Embryonic facial prominence (tissue), 1 donor: ENCODE results near the gene WFDC2.

ENCODE experiments used
- DNase-seq: peaks from one replicate; pipeline ENCODE4 v3.0.0-alpha.2; 2016; ENCODE audit errors: extremely low spot score

Gene WFDC2, protein sequence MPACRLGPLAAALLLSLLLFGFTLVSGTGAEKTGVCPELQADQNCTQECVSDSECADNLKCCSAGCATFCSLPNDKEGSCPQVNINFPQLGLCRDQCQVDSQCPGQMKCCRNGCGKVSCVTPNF

DNA sequence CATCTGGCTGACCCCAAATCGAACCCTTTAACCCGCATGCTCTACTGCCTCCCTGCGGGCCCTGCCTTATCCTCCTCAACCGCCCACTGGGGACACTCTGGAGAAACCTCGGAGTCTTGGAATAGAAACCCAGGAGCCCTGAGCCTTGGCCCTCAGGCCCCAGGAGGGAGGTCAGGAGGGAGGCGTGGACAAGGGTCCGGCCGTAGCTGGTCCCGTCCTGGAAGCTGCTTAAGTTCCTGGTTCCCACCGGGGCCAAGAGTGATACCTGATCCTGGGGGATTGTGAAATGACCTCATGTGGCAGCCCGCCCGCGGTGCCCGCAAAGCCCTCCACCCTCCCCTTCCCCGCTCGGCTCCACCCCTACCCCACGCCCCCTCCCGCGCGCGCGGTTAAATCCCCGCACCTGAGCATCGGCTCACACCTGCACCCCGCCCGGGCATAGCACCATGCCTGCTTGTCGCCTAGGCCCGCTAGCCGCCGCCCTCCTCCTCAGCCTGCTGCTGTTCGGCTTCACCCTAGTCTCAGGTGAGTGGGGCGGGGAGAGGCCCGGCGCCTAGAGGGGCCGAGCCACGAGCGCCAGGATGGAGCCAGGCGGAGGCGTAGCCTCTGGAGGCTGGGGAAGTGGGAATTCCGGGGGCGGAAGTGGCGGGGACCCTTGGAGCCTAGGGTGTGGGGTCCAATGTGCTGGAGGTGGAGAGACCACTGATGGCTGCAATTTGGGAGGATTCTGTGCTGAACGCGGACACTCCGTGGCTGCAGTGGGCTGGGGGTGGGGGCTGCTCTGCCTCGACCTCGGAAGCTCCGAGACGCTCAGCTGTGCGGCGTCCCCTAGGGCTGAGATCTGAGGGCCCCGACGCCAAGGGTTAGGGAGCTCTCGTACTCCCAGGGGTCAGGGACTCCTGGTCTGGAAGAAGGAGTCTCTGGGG, at the start of gene WFDC2:
WFDC2 (plus strand) TSS at position 418 of the 926 bp plus-strand sequence; CDS start at position 447, 29 bp downstream.
- DNase-seq: no peak

DNA sequence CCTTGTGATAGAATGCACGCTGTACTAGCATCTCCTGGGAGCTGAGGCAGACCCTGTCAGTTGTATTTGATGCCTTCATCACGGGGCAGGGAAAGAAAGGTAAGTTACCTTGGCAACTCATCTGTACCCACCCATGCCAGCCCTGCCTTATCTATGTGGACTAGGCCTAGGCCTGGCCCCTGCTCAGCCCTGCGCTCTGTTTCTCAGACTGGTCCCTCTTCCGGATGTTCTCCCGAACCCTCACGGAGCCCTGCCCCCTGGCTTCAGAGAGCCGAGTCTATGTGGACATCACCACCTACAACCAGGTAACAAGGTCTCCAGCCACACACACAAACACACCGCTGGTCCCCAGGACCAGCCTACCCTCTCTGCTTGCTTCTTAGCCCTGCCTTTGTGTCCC, 49.4 kb upstream of the WFDC2 start:
- DNase-seq: no peak

DNA sequence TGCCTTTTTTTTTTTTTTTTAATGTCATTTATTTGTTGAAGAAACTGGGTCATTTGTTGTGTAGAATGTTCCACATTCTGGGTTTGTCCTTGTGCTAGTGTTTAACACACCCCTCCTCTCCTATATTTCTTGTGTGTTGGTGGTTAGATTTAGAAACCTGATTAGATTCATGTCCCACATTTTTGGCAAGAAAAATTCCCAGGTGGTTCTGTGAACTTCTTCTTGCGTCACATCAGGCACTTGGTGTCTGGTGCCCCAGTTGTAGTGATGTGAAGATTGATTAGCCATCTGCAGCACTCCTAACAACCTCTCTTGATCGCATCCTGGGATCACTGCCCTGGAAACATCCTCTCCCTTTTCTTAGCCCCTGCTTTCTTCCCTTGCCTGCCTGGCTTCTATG, 45.9 kb upstream of the WFDC2 start:
- DNase-seq: no peak

DNA sequence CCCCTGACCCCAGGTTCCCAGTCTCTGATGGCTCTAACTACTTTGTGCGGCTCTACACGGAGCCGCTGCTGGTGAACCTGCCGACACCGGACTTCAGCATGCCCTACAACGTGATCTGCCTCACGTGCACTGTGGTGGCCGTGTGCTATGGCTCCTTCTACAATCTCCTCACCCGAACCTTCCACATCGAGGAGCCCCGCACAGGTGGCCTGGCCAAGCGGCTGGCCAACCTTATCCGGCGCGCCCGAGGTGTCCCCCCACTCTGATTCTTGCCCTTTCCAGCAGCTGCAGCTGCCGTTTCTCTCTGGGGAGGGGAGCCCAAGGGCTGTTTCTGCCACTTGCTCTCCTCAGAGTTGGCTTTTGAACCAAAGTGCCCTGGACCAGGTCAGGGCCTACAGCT, 44.0 kb upstream of the WFDC2 start:
- DNase-seq: no peak

DNA sequence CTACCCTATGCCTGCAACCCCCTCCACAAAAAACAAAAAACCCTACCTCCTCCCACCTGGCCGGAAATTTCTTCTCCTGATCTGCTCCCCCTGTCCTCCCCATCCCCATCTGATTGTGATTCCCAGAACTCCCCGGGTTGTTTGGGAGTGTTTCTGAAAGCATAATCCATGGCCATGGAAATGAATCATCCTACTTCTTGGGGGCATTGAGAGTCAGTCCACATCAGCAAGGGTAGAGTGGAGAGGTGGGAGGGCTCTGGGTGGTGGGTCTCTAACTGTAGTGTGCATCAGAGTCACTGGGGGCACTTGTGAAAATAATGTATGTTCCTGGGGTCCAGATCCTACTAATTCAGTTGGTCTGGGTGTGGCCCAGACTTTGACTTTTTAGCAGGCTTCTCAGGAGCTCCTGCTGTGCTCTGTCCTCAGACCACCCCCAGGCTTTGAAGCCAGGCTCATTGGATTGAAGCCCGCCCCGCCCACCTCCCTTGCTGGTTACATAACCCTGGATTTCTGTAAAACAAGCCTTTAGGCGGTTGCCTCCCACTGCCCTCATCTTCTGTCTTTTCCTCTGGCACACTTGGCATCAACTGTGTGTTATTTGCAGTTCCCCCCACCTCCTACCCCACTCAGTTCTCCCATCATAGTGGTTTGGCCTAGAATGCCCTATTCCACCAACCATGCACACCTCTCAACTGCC, 43.1 kb upstream of the WFDC2 start:
- no peak for DNase-seq

DNA sequence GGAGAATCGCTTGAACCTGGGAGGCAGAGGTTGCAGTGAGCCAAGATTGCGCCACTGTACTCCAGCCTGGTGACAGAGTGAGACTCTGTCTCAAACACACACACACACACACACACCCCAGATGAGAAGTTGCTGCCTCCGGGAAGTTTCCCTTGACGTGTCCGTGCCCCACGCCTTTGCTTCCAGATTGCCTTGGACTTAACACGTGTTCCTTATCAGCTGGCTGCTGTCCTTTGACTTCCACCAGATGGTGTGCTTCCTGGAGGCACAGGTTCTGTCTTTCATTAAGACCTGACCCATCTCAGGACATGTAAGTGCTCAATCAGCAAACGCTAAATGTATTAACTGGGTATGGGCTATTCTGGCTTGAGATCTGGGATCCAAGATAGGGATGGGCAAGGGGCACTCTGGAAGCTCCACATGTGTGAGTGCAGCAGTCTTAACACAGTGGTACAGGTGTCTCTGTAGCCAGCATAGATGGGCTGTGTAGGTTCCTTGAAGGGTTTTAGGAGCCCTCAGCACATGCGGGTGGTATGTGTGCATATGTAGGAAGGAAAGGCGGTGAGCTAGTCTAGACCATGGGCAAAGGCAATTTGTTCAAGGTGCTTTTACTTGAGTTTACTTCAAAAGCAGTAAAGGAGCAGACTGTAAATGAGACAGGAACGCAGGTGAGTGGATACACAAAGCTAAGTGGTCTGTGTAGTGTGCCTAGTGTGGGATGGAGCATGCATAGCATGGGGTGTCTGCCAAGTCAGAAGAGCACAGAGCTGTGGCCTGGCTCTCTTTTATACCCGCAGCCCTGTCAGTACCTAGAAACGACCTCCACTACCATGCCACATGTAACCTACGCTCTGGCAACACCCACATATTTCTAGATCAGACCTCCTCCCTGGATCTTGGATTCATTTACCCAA, 42.1 kb upstream of the WFDC2 start:
- no peak for DNase-seq

DNA sequence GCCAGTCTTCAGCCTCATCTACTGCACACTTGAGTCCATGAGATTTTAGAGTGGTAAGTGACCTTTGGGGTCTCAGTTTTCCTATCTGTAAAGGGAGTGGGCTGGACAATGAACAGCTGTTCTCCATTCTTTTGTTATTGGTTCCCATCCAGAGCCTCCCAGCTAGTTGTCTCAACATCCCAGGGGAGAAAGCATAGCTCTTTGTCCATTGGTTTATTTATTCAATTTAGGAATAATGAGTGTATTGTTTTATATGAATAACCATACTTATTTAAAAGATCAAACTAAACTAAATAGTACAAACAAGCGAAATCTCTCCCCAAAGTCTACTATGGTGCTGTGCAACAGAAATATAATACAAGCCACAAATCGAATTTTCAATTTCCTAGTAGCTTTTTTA, 39.9 kb upstream of the WFDC2 start:
- no peak for DNase-seq

DNA sequence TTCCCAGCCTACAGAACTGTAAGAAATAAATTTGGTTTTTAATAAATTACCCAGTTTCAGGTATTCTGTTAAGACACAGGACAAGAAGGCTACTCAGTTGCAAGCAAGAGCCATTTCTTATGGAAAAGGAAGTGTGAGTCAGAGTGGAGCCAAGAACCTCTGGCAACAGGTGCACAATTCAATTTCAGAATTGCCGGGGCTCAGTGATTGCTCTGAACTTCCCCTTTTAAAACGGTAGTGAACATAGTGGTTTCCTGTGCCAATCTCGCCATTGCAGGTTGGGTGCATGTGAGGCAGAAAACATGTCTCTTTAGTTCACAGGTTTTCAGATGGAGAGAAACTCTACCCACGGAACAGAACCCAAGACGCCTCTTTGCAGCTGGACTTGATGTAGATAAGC, 37.3 kb upstream of the WFDC2 start:
- no peak for DNase-seq

DNA sequence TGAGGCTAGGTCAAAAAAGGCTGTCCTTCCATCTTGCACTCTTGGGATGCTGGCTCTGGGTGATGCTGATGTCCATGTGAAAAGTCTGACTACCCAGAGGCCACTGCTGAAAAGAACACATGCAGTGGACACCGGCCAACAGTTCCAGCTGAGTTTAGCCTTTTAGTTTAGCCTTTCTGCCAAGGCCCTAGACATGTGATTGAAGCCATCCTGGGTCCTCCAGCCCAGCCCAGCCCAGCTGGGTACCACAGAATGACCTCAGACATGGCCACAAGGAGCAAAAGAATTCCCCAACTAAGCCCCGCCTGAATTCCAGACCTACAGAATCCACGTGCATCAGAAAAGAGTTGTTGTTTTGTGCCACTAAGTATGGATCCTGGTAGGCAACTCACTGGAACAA, 36.2 kb upstream of the WFDC2 start:
- DNase-seq: no peak

DNA sequence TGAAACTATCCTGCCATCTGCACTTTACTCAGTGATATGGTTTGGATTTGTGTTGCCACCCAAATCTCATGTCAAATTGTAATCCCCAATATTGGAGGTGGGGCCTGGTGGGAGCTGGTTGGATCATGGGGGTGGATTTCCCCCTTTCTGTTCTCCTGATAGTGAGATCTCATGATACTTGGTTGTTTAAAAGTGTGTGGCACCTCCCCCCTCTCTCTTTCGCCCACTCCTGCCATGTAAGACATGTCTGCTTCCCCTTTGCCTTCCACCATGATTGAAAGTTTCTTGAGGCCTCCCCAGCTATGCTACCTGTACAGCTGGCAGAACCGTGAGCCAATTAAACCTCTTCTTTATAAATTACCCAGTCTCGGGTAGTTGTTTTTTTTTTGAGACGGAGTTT, 35.6 kb upstream of the WFDC2 start:
- DNase-seq: no peak

DNA sequence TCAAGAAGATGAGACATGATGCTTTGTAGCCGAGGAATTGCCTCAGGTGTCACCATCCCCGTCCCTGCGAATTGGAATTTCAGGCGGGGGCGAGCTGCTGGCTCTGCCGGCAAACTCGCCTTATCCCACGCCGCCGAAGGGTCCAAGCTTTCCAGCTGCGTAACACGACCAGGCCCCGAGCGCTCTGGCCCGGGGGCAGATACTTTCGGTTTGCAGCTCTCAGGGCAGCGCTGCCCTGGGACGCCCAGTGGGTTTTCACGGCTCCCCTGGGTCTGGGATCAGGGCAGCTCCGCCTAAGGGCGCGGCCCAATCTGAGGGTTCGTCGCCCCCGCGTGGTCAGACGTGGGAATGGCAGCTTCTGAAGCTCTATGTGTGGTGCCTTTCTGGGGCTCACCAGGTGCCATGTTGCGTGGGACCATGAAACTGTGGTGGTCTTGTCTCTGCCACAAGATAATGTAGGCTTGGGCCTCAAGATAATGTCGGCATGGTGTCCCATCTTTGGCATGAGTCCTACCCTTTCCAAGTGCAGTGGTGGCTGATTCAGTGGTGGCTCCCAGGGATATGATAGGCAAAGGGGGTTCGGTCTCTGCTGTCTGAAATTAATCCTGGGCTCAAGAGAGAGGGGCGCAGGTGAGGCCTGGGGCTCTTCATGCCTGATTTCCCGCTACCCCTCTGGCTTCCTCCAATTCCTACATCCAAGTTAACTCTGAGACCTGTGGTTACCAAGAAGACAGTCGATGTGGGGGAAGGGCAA, 32.6 kb upstream of the WFDC2 start:
- peak; percentile 28 for DNase-seq

DNA sequence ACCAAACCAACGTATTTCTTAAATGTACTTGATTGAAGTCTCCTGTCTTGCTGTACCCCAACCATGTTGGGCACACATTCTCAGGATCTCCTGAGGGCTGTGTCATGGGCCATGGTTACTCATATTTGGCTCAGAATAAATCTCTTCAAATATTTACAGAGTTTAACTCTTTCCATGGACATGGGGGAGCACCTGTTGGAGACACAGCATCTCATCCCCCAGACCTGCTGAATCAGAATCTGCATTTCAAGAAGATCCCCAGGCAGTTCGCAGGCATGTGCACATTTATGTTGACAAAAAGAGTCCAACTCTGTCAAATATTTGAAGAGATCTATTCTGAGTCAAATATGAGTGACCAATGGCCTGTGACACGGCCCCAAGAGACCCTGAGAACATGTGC, 29.1 kb upstream of the WFDC2 start:
- no peak for DNase-seq

DNA sequence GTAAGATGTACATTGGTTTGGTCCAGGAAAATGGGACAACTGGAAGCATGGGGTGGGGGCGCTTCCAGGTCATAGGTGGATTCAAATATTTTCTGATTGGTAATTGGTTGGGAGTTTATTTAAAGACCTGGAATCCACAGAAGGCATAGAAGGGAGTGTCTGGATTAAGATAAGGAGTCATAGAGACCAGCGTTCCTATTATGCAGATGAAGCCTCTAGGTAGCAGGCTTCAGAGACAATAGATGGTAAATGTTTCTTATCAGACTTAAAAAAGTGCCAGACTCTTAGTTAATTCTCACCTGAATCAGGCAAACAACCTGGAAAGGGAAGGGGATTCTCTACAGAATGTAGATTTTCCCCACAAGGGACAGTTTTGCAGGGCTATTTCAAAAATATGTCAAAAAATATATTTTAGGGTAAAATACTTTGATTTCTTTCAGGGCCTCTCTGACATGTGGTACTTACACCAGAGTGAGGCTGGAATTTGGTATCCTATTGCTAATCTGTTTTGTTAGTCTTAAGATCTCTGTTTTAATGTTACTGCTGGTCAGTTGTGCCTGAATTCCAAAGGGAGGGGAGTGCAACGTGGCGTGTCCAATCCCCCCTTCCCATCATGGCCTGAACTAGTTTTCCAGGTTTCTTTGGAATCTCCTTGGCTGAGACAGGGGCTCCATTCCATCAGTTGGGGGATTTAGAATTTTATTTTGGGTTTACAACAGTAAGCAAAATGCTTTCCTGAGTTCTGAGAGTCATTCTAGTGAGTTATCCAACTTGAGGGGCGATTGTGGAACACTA, 28.5 kb upstream of the WFDC2 start:
- no peak for DNase-seq

DNA sequence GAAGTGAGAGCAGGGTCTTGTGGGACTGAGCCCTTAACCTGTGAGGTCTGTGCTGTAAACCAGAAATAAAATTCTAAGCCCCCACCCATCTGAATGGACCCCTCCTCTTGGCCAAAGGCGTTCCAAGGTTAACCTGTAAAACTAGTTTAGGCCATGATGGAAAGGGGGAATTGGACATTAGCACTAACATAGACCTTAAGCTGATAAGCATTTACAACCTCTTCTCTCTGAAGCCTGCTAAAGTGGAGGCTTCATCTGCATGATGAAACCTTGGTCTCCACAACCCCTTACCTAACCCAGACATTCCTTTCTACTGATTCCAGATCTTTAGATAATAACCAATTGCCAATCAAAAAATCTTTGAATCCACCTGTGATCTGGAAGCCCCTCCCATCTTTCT, 27.8 kb upstream of the WFDC2 start:
- no peak for DNase-seq

DNA sequence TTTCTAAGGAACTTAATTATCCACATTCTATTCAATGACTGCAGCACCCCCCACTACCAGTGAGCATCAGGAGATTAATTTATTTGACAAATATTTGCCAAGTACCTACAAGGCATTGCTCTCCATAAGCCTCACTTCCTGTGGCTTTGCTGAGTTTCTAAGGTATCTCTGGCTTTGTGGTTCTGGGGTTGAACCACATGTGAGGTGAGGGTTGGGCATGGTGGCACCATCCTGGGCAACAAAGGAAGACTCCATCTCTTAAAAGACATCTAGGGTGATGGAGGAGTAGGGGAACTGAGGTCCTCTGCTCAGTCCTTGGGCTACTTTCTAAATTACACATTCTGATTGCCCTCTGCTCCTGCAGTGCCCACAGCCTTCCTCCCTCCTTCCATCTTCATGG, 25.5 kb upstream of the WFDC2 start:
- DNase-seq: no peak

DNA sequence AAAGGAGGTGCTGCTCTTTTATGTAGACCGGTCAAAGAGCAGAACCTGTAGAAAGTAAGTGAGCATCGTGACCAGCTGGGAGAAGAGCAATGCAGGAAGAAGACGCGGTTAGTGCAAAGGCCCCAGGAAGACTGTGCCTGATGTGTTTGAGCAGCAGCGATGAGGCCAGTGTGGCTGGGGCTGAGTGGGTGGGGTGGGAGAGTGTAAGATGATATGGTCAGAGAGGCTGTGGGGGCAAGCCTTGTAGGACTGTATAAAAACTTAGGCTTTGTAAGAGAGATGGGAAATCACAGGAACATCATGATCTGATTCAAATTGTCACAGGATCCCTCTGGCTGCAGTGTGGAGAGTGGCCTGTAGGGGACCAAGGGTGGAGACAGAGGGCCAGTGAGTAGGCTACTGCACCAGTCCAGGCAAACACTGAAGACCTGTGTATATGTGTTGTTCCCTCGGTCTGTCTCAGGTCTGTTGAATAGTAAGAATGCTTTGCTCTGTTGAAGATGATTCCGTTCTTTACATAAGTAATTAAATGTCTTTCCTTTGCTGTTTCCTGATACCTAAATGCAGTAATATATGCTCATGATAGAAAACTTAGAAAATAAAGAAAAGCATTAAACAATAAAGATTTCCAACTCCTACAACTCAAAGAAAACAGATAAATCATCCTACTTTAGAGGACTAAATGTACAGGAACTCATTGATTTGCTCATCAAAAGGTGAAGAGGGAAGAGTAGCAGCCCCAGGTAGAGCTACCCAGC, 23.6 kb upstream of the WFDC2 start:
- no peak for DNase-seq

DNA sequence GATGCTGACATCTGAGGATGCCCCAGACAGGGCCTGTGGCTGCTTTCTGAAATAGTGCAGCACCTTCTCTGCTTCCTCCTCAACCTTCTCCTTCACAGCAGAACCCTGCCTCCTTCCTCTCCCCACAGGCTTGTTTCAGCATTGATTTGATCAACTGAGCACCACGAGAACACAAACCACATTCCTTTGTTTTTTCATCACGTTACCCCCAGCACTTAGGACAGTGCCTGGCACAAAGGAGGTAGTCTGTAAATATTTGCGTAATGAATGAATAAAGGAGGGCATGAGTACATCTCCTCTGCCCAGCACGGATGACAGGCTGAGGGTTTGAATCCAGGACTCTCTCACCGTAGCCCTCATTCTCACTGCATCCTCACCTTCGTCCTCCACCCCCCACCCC, 21.3 kb upstream of the WFDC2 start:
- DNase-seq: no peak

DNA sequence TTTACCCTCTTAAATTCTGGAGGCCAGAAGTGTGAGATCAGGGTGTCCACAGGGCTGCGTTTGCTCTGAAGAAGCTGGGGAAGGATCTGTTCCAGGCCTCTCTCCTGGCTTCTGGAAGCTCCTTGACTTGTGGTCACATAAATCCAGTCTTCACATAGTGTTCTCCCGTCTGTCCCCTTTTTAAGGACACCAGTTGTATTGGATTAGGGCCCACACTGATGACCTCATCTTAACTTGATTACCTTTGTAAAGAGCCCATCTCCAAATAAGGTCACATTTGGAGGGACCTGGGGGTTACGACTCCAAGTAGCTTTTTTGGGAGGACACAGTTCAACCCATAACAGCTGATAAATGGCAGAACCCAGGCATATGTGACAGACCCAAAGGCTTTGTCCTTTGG, 20.0 kb upstream of the WFDC2 start:
- DNase-seq: no peak

DNA sequence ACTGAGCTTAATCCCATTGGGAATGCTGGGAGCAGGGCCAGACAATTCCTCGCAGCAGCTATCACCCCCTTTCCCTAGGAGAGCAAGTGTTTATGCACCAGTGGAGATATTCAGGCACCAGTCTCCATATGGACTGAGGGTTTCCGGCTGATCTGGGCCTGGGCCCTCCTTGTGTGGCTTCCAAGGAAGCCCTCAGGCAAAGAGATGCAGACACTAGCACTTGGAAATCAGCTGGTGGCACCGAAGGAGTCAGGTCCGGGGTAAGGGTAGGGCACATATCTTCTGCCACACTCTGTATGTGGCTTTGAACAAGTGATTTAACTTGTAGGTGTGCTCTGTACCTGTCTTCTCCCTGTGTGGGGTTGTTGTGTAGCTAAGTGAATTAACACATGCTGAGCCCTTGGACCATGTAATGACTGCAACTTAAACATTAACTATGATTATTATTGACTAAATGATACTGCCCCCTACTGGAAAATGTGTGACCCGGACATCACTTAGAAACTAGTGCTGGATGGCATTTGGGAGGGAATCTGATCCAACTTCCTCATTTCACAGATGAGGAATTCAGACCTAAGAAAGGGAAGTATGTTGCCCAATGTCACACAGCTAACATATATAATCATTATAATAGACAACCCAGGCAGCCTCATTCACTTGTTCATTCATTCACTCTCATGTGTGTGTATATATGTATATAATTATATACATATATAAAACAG, 19.3 kb upstream of the WFDC2 start:
- DNase-seq: no peak
